ENCODE measurements around the gene IFI27.
A peak's percentile ranks its signal among the peaks of the same experiment; 100 is the strongest.

The IFI27 gene

GRCh38 chr14:94161058-94161457 lies 50.5 kb downstream of the IFI27 start:
- no peak for DNase-seq

- DNase-seq = no peak
These were observed 51.4 kb downstream of the IFI27 start for GRCh38 chr14:94161981-94162380.

- no peak for DNase-seq
These were observed 51.9 kb downstream of the IFI27 start for GRCh38 chr14:94162466-94162865.

GRCh38 chr14:94163796-94164195 lies 53.3 kb downstream of the IFI27 start:
- no peak for DNase-seq

- peak; percentile 70 for DNase-seq
These were observed 54.3 kb downstream of the IFI27 start for GRCh38 chr14:94164685-94165431.

- no peak for DNase-seq
These were observed 55.2 kb downstream of the IFI27 start for GRCh38 chr14:94165744-94166143.
